KG1 (cell line): ENCODE measurements around the gene ARHGEF18.
"Not testable (repeated sequence)": the region's sequence is repeated elsewhere in the genome, so short reads cannot be mapped to it uniquely, and the experiment has no call there.

ENCODE experiments used
- DNase-seq: peaks from one replicate; lab custom pipeline; 2025; lab: John Stamatoyannopoulos, UW

Gene ARHGEF18

GRCh38 chr19:7346997-7347396 is 1.7 kb upstream of the ARHGEF18 start:
- not testable (repeated sequence) for DNase-seq

- no peak for DNase-seq
Observed at GRCh38 chr19:7349231-7349591, 474 bp downstream of the ARHGEF18 start.

GRCh38 chr19:7349961-7350711 is 1.4 kb downstream of the ARHGEF18 start:
- no peak for DNase-seq

GRCh38 chr19:7351861-7352260 is 3.1 kb downstream of the ARHGEF18 start:
- no peak for DNase-seq

- no peak for DNase-seq
Observed at GRCh38 chr19:7355151-7355820, 6.5 kb downstream of the ARHGEF18 start.

- no peak for DNase-seq
Observed at GRCh38 chr19:7355871-7356270, 7.1 kb downstream of the ARHGEF18 start.

DNA sequence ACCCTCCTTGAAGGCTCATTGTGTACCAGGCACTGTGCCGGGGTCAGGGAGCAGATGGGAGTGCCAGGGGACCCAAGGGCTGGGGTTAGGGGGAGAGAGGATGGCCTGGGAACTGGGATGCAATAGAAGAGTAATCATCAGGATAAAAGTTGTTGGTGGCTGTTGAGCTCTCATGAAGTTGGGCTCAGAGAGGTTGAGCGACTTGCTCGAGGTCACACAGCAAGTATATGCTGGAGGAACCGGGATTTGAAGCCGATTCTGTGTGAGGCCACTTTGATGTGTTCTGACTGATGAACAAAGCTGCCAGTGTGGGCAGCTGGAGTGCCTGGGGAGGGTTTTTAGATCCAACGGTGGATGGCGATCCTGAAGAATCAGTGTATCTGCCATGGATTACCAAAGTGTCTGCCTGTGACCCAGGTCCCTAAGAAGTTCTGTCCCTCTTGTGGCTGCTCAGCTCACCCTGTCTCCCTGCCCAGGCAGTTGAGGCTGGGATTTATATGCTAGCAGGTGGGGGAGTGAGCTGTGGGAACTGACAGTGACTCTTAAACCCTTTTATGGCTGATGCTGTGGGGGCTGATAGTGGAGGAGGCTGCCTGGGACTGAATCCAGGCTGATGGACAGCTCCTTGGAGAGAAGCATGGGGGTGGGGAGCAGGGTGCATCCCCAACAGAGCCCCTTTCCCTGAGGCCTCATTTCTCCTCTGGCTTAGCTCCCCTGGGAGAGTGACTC is 8.3 kb downstream of the ARHGEF18 start:
- no peak for DNase-seq

- no peak for DNase-seq
Observed at GRCh38 chr19:7358102-7358597, 9.4 kb downstream of the ARHGEF18 start.

DNA sequence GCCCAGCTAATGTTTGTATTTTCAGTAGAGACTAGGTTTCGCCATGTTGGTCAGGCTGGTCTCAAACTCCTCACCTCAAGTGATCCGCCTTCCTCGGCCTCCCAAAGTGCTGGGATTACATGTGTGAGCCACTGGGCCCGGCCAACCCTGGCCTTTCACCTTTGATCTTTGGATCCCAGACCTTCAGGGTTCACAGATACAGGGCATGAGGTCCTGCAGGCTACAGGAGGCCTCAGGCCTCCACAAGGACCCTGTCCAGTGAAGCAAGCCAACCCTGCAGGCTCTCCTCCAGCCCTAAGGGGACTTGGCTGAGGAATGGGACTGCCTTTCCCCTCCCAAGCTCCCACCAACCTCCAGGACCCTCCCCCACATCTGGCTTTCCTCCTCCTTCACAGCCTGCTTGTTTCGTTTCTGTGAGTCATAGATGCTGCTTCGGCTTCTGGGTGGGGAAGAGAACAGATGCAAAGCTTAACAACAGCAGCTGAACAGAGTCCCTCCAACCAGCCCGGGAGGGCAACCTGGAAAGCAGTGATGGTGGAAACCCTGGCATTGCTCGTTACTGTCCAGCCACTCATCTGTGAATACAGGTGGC is 11.8 kb downstream of the ARHGEF18 start:
- DNase-seq = no peak

DNA sequence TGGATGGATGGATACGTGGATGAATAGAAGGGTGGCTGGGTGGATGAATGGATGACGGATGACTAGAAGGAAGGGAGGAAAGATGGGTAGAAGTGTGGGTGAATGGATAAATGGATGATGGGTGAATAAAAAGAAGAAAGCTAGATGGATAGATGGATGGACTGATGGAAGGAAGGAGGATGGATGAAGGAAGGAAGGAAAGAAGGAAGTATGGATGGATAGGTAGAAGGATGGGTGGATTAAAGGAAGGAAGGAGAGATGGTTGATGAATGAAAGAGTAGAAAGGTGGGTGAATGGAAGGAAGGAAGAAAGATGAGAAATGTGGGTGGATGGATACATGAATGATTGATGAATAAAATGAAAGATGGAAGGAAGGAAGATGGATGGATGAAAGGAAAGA is 14.5 kb downstream of the ARHGEF18 start:
- DNase-seq = no peak

DNA sequence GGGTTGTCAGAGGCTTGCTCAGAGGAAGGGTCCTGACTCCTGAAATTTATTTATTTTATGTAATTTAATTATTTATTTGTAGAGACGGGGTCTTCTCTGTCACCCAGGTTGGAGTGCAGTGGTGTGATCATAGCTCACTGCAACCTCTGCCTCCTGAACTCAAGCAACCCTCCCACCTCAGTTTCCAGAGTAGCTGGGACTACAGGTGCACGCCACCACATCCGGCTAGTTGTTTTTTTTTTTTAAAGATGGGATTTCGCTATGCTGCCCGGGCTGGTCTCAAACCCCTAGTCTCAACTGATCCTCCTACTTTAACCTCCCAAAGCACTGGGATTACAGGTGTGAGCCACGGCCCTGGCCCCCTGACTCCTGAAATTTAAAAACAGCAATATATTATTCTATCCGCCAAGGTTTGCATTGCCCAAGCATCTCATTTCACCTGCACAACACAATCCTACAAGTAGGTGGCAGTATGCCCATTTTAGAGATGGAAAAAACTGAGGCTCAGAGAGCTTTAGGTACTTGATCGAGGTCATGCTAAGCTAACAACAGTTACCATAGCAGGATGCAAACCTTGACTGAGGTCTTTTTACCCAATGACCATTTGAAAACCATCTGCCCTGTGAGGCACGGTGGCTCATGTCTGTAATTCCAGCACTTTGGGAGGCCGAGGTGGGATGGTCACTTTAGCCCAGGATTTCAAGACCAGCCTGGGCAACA is 18.1 kb downstream of the ARHGEF18 start:
- DNase-seq = peak; percentile 2

- no peak for DNase-seq
Observed at GRCh38 chr19:7368456-7368855, 19.7 kb downstream of the ARHGEF18 start.

- not testable (repeated sequence) for DNase-seq
Observed at GRCh38 chr19:7368866-7369265, 20.1 kb downstream of the ARHGEF18 start.

- DNase-seq = no peak
Observed at GRCh38 chr19:7370546-7370945, 21.8 kb downstream of the ARHGEF18 start.

DNA sequence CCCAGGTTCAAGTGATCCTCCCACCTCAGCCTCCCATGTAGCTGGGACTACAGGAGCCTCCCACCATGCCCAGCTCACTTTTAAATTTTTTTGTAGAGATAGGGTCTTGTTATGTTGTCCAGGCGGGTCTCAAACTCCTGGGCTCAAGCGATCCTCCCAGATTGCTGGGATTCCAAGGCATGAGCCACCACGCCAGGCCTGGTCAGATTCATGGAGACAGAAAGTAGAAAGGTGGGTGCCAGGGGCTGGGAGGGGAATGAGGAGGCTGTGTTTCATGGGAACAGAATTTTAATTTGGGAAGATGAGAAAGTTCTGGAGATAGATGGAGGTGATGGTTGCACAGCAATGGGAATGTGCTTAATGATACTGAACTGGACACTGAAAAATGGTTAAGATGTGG is 22.3 kb downstream of the ARHGEF18 start:
- no peak for DNase-seq

DNA sequence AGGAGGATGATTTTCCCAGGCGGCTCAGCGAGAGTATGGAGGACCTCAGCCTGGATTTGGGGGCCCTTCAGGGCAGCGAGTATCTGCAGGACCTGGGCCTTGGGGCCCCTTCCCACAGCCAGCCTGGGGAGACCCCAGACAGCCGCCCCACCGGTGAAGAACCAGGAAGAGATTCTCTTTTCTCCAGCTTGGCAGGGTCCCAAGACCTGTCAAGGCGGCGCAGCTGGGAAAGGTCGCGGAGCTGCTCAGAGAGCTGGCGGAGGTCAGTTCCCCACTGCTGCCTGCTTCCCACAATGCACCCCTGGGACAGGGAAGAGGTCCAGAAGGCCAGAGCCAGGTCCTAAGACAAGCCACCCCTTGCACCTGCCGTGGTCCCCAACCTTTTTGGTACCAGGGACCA is 24.1 kb downstream of the ARHGEF18 start:
- no peak for DNase-seq

- DNase-seq = no peak
Observed at GRCh38 chr19:7373862-7374261, 25.1 kb downstream of the ARHGEF18 start.

DNA sequence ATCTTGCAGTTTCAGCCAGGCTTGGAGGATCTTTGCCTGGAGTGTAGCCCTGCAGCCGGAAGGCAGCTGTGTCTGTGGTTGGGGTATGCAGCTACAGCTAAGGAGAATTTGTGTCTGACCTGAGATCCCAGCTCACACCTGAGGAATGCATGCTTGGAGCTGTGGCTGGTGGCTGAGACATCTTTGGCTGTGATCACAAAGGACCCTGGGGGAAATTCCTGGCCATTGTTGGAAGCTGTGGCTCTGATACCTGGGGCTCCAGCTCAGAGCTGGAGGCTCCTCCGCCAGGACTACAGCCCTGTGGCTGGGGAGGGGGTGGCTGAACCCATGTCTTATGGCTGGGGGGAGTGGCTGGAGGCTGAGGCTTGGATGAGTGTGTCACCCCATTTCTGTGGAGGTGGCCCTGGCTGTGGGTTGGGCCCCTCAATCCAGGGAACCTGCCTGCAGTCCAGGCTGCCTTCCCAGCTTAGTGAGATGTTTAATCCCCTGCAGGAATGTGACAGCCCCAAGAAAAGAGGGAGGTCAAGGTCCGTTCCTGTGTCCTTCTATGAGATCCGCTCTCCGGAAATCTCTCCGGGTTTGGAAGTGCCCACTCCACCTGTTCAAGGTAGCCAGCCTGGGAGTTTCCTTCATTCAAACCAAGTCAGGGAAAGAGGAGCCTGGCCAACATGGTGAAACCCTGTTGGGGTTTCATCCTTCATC is 27.6 kb downstream of the ARHGEF18 start:
- no peak for DNase-seq

DNA sequence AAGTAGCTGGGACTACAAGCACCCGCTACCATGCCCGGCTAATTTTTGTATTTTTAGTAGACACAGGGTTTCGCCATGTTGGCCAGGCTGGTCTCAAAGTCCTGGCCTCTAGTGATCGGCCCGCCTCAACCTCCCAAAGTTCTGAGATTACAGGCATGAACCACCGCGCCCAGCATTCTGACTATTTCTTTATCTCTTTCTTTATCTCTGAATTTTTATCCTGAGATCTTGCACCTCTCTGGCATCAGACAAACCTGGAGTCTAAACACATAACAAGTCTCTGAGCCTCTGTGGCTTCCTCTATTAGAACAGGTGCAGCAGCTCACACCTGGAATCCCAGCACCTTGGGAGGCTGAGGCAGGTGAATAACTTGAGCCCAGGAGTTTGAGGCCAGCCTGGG is 28.5 kb downstream of the ARHGEF18 start:
- no peak for DNase-seq

GRCh38 chr19:7381073-7381390 is 32.3 kb downstream of the ARHGEF18 start:
- no peak for DNase-seq

GRCh38 chr19:7382694-7383093 is 34.0 kb downstream of the ARHGEF18 start:
- DNase-seq = no peak
